T-helper 17 cell (primary cell): ENCODE data around the gene TOMM7. TPM values are rescaled to one million over a fixed set of nuclear protein-coding genes. Genes with fewer than 3 reads are reported as not detected.
A peak's percentile ranks its signal among the peaks of the same experiment; 100 is the strongest.
"Not testable (repeated sequence)": the region's sequence is repeated elsewhere in the genome, so short reads cannot be mapped to it uniquely, and the experiment has no call there.

ENCODE experiments used
- ATAC-seq: fragments of 150-1000 bp; cut with Tn5 transposase; 2 replicates; pipeline ENCODE4 v1.10.0; 2021; ENCODE audit warnings: mild to moderate bottlenecking, moderate library complexity
- DNase-seq, 3 donors: peaks; one replicate each; pipeline versions ENCODE4 v3.0.0 to v3.0.0-alpha.2; 2020 to 2021
- H3K9me3 ChIP-seq: one replicate; pipeline ENCODE4 v1.7.0; 2013; ENCODE audit warnings: low read length, mild to moderate bottlenecking; ENCODE audit not compliant: control insufficient read depth, poor library complexity, severe bottlenecking
- H3K27ac Mint-ChIP-seq: one replicate; pipeline ENCODE4 v1.8.0; 2022; ENCODE audit warnings: mild to moderate bottlenecking, moderate library complexity, mixed read lengths
- H3K27me3 Mint-ChIP-seq: one replicate; pipeline ENCODE4 v1.8.0; 2022; ENCODE audit warnings: mixed read lengths
- H3K36me3 Mint-ChIP-seq: one replicate; pipeline ENCODE4 v1.8.0; 2022; ENCODE audit warnings: low read depth, mixed read lengths
- H3K4me1 Mint-ChIP-seq: one replicate; pipeline ENCODE4 v1.8.0; 2022; ENCODE audit warnings: mild to moderate bottlenecking, mixed read lengths
- H3K4me3 Mint-ChIP-seq: one replicate; pipeline ENCODE4 v1.8.0; 2022; ENCODE audit warnings: mild to moderate bottlenecking, moderate library complexity, mixed read lengths
- total RNA-seq, 4 donors: library from RNA in 2 of 4; stranded (reverse) in 2 of 4; gene quantifications; one replicate each; pipeline ENCODE4 v1.2.3 and lab custom pipeline; 2022 to 2026

TOMM7 gene
- total RNA-seq, 2 donors from 2014 or later, result 425 to 606 TPM

GRCh38 chr7:22860337-22860736, 37.7 kb upstream of the TOMM7 start:
- H3K4me1 Mint-ChIP-seq, result peaks cover 5% of the 10 kb centered on the region
- ATAC-seq, result no peak
- H3K27ac Mint-ChIP-seq, result no peak overlapping the region

DNA sequence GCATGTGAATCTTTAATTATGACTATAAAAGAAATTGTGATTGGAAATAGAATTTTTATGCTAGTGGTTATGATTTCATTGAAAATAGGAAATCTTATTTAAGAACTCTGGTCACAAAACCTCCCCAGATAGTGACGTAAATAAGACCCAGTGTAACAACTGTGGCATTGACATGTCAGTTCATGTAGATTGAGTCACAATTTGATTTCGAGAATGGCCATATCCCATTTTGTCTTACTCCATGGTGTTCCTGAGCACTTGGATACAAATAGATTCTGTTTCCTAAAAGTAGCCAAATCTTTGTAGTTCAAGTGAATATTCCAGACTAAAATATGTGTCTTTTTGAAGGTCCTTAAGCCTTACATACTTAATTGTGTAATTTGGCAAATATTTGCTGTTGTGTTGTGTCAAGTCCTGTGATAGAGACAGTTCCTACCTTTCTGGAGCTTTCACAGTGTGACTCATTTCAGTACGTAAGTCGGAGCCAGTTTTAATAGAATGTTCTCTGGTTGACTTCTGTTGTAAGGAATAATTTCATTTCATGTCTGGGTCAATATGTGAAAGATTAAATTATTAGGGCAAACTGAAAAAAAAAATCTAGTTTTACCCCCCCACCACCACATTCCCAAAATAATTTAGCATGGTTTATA, 37.1 kb upstream of the TOMM7 start:
- no peak overlapping the region for H3K27ac Mint-ChIP-seq
- no peaks in the 10 kb centered on the region for H3K27me3 Mint-ChIP-seq

More at GRCh38 chr7:22860337-22860736, 37.7 kb upstream of the TOMM7 start:
- Mint-ChIP-seq H3K4me3 (no peak overlapping the region), H3K36me3 (no peaks in the 10 kb centered on the region), H3K27me3 (no peaks in the 10 kb centered on the region)
- H3K9me3 ChIP-seq, result no peaks in the 10 kb centered on the region
- DNase-seq, result no peak

DNA sequence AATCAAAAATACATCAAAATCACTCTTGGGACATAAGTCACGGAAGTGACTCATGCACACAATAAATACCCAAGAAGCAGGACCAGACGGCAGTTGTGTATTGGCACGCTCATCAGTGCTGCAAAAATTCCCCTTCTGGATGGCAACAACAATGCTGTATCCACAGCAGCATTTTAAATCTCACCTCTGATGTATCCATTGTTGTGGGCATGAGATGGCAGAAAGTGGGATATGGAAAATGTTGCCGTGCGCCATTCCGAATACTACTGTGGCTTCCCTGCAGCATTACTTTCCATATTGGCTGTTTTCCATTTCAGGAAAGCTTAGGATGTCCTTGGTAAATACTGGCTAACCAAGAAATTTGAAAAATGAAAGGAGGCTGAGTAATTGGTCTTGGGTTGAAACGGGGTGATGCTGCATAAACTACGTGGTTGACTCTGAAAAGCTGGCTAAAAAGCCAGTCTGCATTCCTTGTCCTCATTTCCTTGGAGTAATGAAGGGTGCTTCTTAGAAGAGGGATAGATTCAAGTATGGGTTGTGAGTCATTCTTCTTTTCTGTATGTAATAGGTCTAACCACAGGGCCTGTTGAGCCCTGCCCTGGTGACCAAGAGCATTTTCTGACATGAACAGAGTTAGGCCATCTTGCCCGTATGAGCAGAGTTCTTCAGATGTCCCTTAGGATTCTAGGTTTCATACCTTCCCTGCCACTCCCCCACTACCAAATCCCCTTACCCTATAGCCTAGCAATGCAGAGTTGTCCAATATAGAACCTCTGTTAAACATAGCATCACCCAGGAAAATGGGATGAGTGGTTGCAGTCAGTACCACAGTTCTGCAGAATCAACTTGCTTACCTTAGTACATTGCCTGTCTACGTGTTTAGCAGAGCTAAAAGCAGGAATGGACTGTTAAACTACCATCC, 36.3 kb upstream of the TOMM7 start:
- H3K9me3 ChIP-seq, result no peaks in the 10 kb centered on the region
- no peaks in the 10 kb centered on the region for H3K36me3 Mint-ChIP-seq
- no peak for ATAC-seq
- no peak overlapping the region for H3K27ac Mint-ChIP-seq
- no peak overlapping the region for H3K4me3 Mint-ChIP-seq
- no peaks in the 10 kb centered on the region for H3K27me3 Mint-ChIP-seq
- H3K4me1 Mint-ChIP-seq, result peaks cover 2% of the 10 kb centered on the region
- no peak for DNase-seq

More for the DNA sequence above, 37.1 kb upstream of the TOMM7 start:
- no peaks in the 10 kb centered on the region for H3K36me3 Mint-ChIP-seq
- ATAC-seq (no peak), DNase-seq (no peak)
- H3K9me3 ChIP-seq, result no peaks in the 10 kb centered on the region
- H3K4me3 Mint-ChIP-seq, result no peak overlapping the region
- H3K4me1 Mint-ChIP-seq, result peaks cover 5% of the 10 kb centered on the region

DNA sequence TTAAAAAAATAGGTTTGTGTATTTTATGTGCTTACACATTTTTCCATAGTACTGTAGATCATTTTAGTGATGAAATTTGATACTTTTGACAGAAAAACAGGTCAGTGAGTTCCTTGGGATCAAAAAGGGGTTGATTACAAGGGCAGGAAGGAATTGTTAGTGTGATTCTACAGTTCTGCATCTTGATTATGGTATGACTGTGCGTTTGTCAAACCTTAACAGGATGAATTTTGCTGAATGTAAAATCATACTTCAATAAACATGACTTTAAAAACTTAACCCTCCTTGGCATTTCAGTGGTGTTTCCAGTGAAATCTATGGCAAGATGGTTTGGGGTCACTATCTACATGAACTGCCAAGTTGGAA, 35.6 kb upstream of the TOMM7 start:
- peaks cover 6% of the 10 kb centered on the region for H3K4me1 Mint-ChIP-seq
- H3K9me3 ChIP-seq, result no peaks in the 10 kb centered on the region
- no peak overlapping the region for H3K27ac Mint-ChIP-seq
- no peak overlapping the region for H3K4me3 Mint-ChIP-seq
- DNase-seq (no peak), ATAC-seq (no peak)
- peaks cover 2% of the 10 kb centered on the region for H3K36me3 Mint-ChIP-seq
- no peaks in the 10 kb centered on the region for H3K27me3 Mint-ChIP-seq

DNA sequence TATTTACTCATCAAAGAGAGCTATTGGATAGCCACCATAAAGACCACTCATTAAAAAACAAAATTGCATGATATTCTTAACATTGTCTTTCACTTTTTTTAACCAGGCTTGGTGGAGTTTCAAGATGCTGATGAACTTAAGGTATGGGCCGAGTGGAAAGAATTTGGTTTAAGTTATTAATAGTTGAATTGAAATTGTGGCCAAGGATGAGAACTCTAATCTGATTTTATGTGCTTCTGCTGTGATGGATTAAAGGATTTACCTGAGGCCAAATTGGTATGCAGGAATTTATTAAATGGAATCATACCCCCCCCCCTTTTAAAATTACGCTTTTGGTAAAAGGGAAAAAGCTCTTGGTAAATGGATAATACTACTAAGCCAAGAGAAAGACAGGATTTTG, 33.8 kb upstream of the TOMM7 start:
- Mint-ChIP-seq H3K27me3 (no peaks in the 10 kb centered on the region), H3K4me3 (peak overlapping the region; percentile 12), H3K4me1 (peaks cover 6% of the 10 kb centered on the region), H3K36me3 (peaks cover 2% of the 10 kb centered on the region), H3K27ac (no peak overlapping the region)
- H3K9me3 ChIP-seq, result no peaks in the 10 kb centered on the region
- no peak for DNase-seq
- no peak for ATAC-seq

GRCh38 chr7:22855049-22855392, 32.4 kb upstream of the TOMM7 start:
- Mint-ChIP-seq H3K27me3 (no peaks in the 10 kb centered on the region), H3K27ac (peak overlapping the region; percentile 90), H3K36me3 (peaks cover 2% of the 10 kb centered on the region), H3K4me3 (peak overlapping the region; percentile 97), H3K4me1 (peaks cover 6% of the 10 kb centered on the region)
- no peak for DNase-seq
- peak; percentile 27 for ATAC-seq
- no peaks in the 10 kb centered on the region for H3K9me3 ChIP-seq

DNA sequence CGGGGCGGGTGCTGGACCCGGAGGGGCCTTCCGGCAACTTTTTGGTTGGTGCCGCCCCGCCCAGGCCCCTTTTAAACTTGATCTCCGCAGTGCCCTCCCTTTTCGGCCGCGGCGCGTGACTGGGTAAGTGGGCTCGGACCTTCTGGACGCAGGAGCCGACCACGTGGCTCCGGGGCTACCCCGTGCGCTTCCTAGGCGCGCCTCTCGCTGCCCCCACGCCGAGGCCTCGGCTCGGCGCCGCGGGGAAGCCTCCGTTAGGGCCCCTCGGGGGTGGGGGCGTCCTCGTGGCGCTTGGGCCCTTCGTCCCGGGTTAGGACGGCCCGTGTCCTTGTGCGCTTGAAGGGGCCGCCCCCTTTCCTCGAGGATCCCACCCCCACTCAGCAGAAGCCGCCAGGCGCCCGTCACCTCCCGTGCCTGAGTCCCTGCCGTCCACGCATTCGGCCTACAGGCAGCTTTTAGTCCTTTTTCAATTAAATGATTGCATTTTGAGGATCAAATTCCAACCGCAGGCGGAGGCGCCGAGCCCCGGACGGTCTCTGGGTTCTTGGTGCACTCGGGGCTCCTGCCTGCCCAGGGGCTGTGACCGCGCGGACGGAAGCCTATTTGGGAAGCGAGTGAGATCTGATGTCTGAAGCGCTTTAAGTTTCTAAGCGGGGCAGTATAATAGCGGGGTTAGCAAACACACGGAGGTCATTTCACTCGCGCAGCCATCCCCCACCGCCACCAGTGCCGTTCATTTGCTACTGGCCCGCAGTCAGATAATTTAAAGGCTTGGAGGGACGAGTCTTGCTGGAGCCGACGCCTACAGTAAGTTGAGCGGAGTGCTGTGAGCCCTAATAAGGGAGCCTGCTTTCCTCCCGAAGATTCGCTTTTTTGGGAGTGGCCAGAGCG, 31.8 kb upstream of the TOMM7 start:
- H3K27ac Mint-ChIP-seq, result peak overlapping the region; percentile 90

DNA sequence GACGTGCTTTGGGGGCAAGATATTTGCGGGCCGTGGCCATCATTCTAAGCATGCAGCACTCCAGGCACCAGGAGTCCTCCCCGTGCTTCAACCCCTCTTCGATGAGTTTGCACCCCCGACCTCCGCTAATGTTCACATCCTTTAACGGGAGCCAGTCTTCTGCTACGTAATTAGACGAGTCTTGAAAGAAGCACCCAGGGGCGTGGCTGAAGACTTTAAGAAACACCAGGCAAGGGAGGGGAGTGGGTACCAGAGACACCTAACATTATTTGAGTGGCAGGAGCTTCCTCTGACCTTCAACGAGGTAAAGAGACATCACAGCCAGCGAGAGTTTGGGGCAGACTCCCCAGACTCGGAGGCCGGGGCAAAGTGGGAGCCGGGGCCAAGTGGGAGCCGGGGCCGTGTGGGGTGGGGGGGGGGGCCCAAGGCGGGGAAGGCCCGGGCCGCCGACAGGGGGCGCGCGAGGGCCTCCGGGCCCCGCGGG, 31.1 kb upstream of the TOMM7 start:
- no peaks in the 10 kb centered on the region for H3K9me3 ChIP-seq
- peaks cover under 1% of the 10 kb centered on the region for H3K27me3 Mint-ChIP-seq
- H3K27ac Mint-ChIP-seq, result peak overlapping the region; percentile 90
- DNase-seq (peak in 1 of 3 donors; percentile 75), ATAC-seq (peak; percentile 85)
- peaks cover 6% of the 10 kb centered on the region for H3K4me1 Mint-ChIP-seq
- H3K4me3 Mint-ChIP-seq, result peak overlapping the region; percentile 97
- peaks cover 2% of the 10 kb centered on the region for H3K36me3 Mint-ChIP-seq

More for the DNA sequence above, 31.8 kb upstream of the TOMM7 start:
- Mint-ChIP-seq H3K4me1 (peaks cover 6% of the 10 kb centered on the region), H3K36me3 (peaks cover 2% of the 10 kb centered on the region), H3K27me3 (no peaks in the 10 kb centered on the region), H3K4me3 (peak overlapping the region; percentile 97)
- DNase-seq (peak in 2 of 3 donors; percentile 69 to 80), ATAC-seq (peak; percentile 50)
- no peaks in the 10 kb centered on the region for H3K9me3 ChIP-seq

DNA sequence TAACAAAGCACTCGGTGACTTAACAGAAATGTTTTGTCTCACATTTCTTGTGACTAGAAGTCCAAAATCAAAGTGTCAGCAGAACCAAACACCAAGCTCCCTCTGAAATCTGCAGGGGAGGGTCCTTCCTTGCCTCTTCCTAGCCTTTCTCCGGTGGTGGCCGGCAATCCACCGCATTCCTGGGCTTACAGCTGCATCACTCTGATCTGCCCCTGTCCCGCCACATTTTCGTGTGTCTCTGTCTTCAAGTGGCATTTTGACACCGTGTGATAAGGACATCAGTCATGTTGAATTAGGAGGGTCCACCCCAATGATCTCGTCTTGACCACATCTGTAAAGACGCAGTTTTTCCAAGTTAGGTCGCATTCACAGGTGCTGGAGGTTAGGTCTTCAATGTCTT, 30.5 kb upstream of the TOMM7 start:
- ATAC-seq (no peak), DNase-seq (no peak)
- no peaks in the 10 kb centered on the region for H3K9me3 ChIP-seq
- H3K27ac Mint-ChIP-seq, result peak overlapping the region; percentile 90
- H3K36me3 Mint-ChIP-seq, result peaks cover 2% of the 10 kb centered on the region
- H3K27me3 Mint-ChIP-seq, result peaks cover 4% of the 10 kb centered on the region
- peak overlapping the region; percentile 97 for H3K4me3 Mint-ChIP-seq
- H3K4me1 Mint-ChIP-seq, result peaks cover 6% of the 10 kb centered on the region

DNA sequence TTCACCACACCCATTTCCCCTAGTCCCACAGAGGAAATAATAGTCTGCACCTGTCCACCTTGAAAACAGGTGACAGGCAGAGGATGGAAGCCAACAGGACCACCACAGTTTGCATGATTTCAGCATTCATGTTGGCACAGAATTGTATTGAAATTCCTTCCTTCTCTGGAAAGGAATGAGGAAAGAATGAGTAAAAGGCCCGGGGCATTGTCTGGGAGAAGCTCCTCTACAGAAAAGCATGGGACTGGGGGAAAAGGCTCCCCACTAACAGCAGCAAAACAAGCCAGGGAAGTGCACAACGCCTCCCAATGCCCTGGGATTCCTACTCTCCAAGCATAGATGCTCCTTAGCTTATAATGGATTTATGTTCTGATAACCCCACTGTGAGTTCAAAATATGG, 28.5 kb upstream of the TOMM7 start:
- H3K36me3 Mint-ChIP-seq, result peaks cover 2% of the 10 kb centered on the region
- H3K4me1 Mint-ChIP-seq, result peaks cover 6% of the 10 kb centered on the region
- no peaks in the 10 kb centered on the region for H3K9me3 ChIP-seq
- no peak overlapping the region for H3K27ac Mint-ChIP-seq
- peaks cover 4% of the 10 kb centered on the region for H3K27me3 Mint-ChIP-seq
- DNase-seq (no peak), ATAC-seq (no peak)
- H3K4me3 Mint-ChIP-seq, result no peak overlapping the region

- H3K9me3 ChIP-seq, H3K27ac Mint-ChIP-seq, H3K27me3 Mint-ChIP-seq, H3K36me3 Mint-ChIP-seq, ATAC-seq, DNase-seq, H3K4me1 Mint-ChIP-seq, H3K4me3 Mint-ChIP-seq: not testable (repeated sequence)
Measured at GRCh38 chr7:22850394-22850793, 27.7 kb upstream of the TOMM7 start.

- H3K27me3 Mint-ChIP-seq, result peaks cover 4% of the 10 kb centered on the region
- no peak overlapping the region for H3K27ac Mint-ChIP-seq
- H3K36me3 Mint-ChIP-seq, result peaks cover 2% of the 10 kb centered on the region
- H3K4me1 Mint-ChIP-seq, result peaks cover 4% of the 10 kb centered on the region
- no peak overlapping the region for H3K4me3 Mint-ChIP-seq
- H3K9me3 ChIP-seq, result no peaks in the 10 kb centered on the region
- DNase-seq (no peak), ATAC-seq (no peak)
Measured at GRCh38 chr7:22849662-22850061, 27.0 kb upstream of the TOMM7 start.

- H3K27me3 Mint-ChIP-seq, result peaks cover 4% of the 10 kb centered on the region
- H3K9me3 ChIP-seq, result no peaks in the 10 kb centered on the region
- no peak overlapping the region for H3K4me3 Mint-ChIP-seq
- no peak for DNase-seq
- no peak overlapping the region for H3K27ac Mint-ChIP-seq
- H3K36me3 Mint-ChIP-seq, result peaks cover 2% of the 10 kb centered on the region
- no peak for ATAC-seq
- H3K4me1 Mint-ChIP-seq, result peaks cover 4% of the 10 kb centered on the region
Measured at GRCh38 chr7:22849172-22849571, 26.5 kb upstream of the TOMM7 start.
